ENCODE data around the gene BCL2L14.

BCL2L14 gene, protein sequence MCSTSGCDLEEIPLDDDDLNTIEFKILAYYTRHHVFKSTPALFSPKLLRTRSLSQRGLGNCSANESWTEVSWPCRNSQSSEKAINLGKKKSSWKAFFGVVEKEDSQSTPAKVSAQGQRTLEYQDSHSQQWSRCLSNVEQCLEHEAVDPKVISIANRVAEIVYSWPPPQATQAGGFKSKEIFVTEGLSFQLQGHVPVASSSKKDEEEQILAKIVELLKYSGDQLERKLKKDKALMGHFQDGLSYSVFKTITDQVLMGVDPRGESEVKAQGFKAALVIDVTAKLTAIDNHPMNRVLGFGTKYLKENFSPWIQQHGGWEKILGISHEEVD

DNA sequence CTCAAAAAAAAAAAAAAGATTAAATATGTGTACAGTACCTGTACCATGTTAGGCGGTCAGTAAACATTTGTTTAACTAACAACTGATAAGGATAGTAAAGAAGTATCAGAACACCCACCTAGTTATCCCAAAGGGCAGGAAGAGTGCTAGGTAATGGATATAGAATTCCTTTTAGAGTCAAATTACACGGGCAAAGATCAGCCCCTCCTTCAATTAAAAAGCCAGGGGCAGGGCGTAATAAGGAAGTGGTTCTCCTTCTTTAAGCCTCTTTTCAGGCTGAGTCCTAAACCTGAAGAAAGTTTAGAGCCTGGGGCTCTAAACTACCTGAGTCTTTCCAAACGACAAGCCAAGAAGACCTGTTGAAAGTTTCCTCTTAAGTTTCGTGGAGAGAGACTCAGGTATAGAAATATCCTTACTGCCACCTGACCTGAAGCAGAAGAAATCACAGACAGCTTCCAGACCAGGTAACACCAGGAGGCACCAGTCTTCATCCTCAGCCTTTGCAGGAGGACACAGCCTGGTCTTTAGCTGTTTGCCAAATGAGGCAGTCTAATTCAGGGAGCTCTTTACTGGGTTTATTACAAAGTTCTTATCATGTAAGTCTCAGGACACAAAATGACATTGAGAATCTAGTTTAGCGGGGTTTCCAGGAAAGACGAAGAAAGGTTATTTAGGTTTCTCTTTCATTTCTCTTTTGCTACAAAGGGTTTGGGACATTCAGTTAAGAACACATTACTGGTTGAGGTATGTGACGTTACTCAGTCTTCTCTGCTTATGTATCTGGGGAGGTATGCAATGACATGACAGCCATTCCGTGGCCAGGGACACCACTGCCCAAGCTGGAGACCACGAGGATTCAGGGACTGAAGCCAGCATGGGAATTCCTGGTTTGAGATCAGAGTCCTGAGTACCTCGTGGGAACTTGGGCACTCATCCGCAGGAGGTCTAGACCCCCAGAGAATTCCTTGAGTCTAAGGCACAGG is at the start of gene BCL2L14:
Gene BCL2L14, plus strand, starts transcription at position 266 of the 983 bp plus-strand sequence. CDS start 8,367 bp downstream, outside the sequence.
- peak within 1 kb of the TSS; percentile 47; the same call in 1 of the 2 replicates for H3K4me3 ChIP-seq (ENCODE audit: low read length)
- TF ChIP-seq ZNF274 (IDR thresholded peaks at IDR 0.05; ENCODE audit: low read depth, low read length) = no peak

DNA sequence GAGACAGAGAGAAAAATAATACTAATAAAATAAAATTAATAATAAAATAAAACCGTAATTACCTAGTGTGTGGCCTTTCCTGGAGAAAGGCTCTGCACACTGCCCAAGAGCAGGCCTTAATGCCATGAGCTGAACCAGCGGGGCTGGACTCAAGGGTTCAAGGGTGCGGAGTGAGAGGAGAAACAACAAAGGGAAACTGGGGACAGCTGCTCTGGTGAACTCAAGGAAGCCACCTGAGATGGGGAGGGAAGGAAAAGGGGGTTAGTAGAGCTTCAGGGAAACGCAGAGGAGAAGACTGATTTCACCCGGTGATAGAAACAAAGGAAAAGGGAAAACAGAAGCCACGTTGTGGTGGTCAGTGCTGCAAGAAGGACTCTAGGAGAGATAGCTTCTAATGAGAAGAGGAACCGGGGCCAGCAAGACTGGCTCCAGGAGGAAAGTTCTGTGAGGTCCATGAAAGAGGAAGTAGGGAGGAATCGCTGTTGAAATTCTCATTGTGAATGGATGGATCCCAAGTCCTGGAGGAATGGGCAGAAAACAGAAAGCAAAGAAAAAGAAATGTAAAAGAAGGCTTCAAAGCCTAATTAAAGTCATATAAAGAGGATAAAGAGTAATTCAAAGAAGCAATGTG is 48.3 kb upstream of the BCL2L14 start:
- no peak overlapping the region for H3K4me3 ChIP-seq (ENCODE audit: low read length)
- no peak for TF ChIP-seq ZNF274 (IDR thresholded peaks at IDR 0.05; ENCODE audit: low read depth, low read length)

DNA sequence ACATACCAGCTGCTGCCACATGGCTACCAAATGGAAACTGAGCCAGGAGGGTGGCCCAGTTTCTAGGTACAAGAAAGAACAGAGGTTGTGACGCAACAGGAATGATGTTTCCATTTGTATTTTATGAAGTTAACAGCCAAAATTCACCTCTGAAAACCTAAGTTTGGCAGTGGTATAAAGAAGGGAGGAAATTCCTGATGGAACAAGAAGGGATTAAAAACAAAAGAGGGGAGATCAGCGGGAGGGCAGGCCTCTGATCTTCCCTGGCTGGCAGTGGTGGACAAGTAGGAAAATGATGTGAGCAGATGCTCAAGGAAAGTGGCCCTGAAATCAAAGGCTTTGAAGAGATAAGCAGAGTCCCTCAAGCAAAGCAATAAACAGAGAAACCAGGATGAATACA is 47.3 kb upstream of the BCL2L14 start:
- no peak for TF ChIP-seq ZNF274 (IDR thresholded peaks at IDR 0.05; ENCODE audit: low read depth, low read length)
- no peak overlapping the region for H3K4me3 ChIP-seq (ENCODE audit: low read length)

DNA sequence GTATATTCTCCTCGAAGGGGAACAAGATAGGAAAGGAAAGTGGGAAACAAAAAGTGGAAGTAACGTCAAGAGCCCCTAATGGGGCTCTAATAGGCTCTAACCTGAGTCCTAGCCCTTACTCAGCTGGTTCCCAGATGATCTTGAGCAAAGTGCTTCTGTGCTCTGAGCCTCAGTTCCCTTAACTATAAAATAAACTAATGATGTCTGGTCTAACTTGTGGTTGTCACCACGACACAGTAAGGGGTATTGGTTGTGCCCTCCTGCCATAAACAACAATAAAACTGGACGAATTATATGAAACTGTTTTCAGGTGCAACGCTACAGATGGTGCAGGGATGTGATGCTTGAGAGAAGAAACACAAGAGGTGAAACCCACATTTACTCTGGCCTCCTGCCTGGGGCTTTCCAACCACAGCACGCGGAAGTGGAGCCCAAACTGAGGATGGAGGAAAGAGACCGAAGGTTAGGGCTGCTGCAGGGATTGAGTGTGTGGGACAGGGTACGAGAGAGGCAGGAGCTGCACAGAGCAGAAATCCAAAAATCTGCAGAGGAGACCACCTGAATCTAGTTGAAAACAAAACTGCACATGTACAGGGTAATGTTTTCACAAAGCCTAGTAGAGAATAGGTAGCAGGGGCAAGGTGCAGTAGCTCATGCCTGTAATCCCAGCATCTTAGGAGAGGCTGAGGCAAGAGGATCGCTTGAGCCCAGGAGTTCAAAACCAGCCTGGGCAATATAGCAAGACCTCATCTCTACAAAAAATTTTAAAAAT is 45.6 kb upstream of the BCL2L14 start:
- no peak for TF ChIP-seq ZNF274 (IDR thresholded peaks at IDR 0.05; ENCODE audit: low read depth, low read length)
- peak overlapping the region; percentile 42; the same call in 1 of the 2 replicates for H3K4me3 ChIP-seq (ENCODE audit: low read length)

DNA sequence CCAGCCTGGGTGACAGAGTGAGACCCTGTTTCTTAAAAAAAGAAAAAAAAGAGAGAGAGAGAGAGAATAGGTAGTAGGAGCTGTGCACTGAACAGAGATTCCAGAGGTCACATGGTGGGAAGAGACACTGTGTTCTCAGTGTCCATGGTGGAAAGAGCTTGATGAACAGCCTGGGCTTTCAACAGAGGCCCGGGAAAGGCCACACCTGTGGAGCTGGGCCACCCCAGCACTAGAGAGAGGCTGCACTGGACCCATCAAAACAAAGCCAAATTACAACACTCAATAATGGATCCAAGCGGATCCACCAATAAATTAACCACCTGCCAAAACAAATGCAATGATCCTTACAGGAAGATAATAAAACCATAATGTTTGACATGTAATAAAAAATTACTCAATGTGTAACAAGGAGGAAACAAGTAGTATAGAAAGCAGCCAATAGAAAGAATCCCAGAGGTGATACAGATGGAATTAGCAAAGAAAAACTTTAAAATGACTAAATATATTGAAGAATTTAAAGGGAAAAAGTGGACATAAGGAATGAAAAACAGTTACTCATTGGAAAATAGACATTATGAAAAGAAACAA is 44.8 kb upstream of the BCL2L14 start:
- TF ChIP-seq ZNF274 (IDR thresholded peaks at IDR 0.05; ENCODE audit: low read depth, low read length) = no peak
- H3K4me3 ChIP-seq (ENCODE audit: low read length) = no peak overlapping the region

DNA sequence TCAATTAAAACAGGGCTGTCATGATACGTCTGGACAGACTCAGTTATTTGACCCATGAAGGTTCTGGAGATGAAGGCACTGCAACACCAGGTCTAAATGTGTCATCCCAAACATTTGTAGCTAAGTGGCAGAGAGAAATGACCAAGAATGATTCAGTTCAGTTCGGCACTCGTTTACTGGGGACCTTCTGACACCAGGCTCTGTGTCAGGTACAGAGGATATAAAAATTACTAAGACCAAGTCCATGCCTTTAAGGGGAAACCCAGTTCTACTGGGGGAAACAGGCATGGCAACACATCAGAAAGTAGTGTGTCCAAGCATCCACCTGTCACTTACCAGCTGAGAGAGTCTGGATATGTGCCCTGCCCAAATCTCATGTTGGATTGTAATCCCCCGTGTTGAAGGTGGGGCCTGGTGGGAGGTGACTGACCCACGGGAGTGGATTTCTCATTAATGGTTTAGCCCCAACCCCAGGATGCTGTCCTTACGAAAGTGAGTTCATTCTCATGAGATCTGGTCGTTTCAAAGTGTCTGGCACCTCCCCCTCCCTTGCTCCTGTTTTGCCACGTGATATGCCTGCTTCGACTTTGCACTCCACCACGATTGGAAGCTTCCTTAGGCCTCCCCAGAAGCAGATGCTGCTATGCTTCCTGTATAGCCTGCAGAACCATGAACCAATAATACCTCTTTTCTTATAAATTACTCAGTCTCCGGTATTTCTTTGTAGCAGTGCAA is 41.9 kb upstream of the BCL2L14 start:
- TF ChIP-seq ZNF274 (IDR thresholded peaks at IDR 0.05; ENCODE audit: low read depth, low read length) = no peak
- no peak overlapping the region for H3K4me3 ChIP-seq (ENCODE audit: low read length)

DNA sequence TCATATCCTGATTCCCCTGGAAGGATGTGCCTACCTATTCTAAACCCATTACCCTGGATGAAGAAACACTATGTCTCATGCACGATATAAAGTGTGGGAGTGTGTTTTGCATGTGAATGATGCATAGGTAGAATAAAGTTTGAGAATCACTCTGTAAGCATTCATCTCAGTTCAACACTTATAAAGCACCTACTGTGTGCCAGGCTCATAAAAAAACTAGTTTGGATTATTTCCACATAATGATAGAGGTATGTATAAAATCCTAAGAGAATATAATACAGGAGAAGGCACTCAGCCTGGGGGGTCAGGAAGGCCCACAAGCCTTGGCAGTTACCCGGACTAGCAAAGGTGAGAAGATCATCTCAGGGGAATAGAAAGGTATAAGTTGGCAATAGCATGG is 41.1 kb upstream of the BCL2L14 start:
- no peak for TF ChIP-seq ZNF274 (IDR thresholded peaks at IDR 0.05; ENCODE audit: low read depth, low read length)
- no peak overlapping the region for H3K4me3 ChIP-seq (ENCODE audit: low read length)

DNA sequence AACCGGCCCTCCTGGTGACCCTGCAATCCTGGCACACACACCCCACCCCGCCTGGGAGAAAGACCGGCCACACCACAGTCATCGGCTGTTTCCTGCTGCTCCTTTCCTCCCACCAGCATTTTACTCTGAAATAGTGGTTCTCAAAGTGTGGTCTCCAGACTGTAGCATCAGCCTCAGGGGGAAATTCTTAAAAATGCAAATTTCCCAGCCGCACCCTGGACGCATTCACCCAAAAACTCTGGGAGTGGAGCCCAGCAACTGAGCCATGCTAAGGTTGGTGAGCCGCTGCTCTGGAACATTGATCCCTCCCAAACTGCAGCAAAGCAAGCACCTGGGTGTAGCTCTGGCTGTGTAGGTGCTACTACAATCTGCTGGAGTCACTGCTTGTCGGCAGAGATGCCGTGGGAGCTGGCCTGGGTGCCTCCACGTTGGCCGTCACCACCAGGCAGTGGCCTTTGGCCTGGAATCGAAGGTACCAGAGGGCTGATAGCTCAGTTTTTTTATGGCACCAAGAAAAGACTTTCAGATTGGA is 38.4 kb upstream of the BCL2L14 start:
- peak overlapping the region; percentile 65; the same call in 1 of the 2 replicates for H3K4me3 ChIP-seq (ENCODE audit: low read length)
- no peak for TF ChIP-seq ZNF274 (IDR thresholded peaks at IDR 0.05; ENCODE audit: low read depth, low read length)

DNA sequence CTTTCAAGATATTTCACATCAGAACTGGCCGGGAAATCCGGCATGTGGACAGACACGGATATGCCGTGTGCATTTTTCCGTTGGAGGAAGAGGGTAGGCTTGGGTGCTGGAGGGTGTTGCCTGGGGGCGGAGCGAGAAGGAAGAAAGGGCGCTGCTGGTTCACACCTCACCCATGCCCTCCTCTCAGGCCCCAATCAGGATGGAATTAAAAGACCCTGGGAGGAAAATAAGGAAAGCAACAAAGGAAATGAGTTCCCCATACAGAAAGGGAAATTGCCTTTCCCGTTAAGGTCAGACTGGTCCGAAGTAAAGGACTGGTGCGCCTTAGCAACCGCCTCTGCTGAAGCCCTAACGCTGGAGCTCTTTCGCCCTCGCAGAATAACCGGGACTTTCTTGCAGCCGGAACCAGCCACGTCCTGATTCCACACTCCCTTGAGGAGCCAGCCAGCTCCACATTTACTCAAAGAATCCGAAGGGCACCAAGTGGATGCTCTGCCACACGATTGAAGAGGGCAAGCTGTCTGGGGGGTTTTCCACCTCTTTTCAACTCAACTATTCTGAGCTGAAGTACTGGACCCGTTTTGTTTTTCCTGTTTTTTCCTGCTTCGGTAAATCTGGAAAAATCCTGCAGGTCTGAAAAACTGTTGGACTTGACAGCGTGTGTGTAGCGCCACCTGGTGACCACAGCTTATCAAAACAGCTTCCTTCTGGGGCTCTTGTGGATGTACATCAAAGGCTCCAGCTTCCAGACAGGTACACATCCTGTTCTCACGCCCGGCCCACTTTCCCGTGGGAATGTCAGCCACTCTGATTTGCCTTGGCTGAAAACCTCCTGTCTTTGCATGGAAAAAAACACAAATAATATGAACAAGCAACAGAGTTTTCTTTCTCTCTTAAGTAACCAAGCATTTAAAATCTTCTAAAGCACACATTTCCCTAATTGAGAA is 37.6 kb upstream of the BCL2L14 start:
- peak overlapping the region; percentile 65; the same call in 1 of the 2 replicates for H3K4me3 ChIP-seq (ENCODE audit: low read length)

DNA sequence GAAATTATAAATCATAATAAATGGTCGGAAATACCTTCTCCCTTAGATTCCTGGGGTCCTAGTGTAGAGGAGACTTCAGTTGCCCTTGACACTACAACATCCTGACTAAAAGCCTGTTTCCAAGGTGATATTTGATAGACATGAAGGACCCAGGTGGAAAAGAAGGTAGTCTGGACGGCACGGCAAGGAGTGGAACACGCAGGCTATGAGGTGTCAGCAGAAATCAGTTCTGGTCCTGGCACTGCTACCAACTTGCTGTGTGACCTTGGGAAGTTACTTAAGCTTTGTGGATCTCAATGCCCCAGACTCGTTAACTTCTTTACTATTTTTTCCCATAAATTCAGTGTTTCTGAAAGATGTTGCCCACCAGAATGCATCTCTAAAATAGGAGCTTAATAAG is 36.9 kb upstream of the BCL2L14 start:
- peak overlapping the region; percentile 11; the same call in 1 of the 2 replicates for H3K4me3 ChIP-seq (ENCODE audit: low read length)
- TF ChIP-seq ZNF274 (IDR thresholded peaks at IDR 0.05; ENCODE audit: low read depth, low read length) = no peak

More for the DNA sequence above, 37.6 kb upstream of the BCL2L14 start:
- no peak for TF ChIP-seq ZNF274 (IDR thresholded peaks at IDR 0.05; ENCODE audit: low read depth, low read length)

DNA sequence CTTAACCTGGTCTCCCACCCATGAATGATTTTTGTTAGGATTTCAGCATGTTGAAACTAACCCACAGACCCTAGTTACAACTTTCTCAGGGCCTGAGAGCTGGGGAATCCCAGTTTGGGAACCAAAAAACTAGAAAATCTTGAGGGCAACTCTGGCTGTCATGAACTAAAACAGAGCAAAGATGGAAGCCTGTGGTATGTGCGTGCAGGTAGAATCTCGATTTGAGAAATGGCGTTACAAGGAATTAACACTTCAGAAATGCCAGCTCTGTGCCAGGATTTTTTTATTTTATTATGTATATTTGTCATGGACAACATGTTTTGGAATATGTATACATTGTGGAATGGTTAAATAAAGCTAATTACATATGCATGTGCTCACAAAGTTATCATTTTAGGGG is 36.4 kb upstream of the BCL2L14 start:
- no peak overlapping the region for H3K4me3 ChIP-seq (ENCODE audit: low read length)

More for the DNA sequence above, 36.4 kb upstream of the BCL2L14 start:
- no peak for TF ChIP-seq ZNF274 (IDR thresholded peaks at IDR 0.05; ENCODE audit: low read depth, low read length)

Measured in GM08714 (cell line).